NCI-H187 (cell line): ENCODE data around the gene VPS4A.
A peak's percentile ranks its signal among the peaks of the same experiment; 100 is the strongest.
"Not testable (repeated sequence)": the region's sequence is repeated elsewhere in the genome, so short reads cannot be mapped to it uniquely, and the experiment has no call there.

ENCODE experiments used
- DNase-seq, 2 experiments: peaks; one replicate each; lab custom pipeline; 2025; lab: John Stamatoyannopoulos, UW

Gene VPS4A

DNA sequence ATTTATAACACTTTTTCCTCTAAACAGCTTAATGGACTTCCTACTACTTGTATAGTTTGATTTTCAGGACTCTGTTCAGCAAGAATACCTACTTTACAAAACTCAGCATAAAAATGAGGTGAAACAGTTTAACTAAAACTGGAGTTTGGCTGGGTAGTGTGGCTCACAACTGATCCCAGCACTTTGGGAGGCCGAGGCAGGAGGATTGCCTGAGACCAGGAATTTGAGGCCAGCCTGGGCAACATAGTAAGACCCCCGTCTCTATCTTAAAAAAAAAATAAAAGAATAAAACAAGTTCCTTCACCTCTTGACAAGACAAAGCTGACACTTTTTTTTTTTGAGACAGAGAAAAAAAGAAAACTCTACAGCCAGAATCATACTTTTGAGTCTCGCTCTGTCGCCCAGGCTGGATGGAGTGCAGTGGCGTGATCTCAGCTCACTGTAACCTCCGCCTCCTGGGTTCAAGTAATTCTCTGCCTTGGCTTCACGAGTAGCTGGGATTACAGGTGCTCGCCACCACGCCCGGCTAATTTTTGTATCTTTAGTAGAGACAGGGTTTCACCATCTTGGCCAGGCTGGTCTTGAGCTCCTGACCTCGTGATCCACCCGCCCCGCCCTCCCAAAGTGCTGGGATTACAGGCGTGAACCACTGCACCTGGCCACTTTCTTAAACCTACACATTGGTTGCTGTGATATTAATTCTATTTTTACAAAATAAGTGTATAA lies 16.6 kb downstream of the VPS4A start:
- DNase-seq, result no peak

DNA sequence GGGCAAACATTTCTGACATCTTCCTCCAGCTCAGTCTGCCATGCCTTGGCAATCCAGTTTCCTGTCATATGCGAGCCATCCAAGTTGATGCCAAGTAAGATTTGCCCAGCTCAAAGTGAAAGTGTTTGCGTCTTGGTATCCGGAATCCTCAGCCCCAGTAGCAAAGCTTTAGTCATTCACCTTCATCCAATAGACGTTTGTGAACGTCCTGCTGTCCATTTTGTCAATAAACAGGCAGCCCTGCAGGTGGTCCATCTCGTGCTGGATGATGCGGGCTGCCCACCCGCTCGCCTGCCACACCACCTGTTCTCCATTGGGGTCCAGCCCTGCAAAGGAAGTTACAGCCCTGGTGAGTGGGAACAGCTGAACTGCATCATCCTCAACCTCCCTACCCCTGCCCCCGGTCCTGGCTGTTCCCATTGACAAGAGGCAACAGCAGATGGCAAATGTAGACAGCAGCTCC lies 17.7 kb downstream of the VPS4A start:
- DNase-seq, result no peak

DNA sequence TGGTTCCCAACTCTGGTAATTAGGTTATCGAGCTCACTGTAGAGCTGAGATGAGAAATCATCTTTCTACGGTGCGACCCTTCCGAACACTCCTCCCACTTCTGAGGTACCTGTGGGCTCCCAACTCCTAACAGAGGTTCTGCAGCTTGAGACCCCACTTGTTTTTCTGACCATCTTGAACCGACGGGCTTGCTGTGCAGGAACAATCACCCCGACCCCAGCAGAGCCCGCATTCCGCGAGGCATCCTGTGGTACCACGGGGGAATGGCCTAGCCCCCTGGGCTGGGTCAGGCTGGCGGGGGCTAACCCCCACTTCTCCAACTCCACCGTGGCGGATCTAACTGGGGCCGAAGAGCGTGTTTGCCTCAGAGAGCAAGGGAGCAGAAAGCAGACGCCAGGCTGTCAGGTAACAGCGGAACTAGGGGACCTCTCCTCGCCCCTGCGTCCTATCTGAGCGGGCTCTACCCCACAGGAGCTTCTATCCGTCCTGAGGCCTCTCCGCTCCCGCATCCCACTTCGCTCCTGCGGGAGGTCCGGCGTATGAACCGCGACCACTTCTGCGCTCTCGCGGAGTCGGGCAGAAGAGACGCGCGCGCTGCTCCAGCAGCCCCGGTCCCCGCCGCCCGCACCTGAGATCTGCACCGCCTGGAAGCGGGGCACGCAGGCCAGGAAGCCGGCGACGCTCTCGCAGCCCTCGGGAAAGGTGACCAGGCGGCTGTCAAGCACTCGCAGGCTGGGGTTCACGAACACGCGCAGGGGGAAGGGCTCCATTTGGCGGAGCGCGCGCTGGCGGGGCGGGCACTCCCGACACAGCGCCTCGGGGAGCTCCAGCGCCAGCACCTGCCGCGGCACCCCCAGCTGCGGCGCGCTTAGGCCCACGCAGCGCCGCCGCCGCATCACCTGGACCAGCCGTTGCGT lies 18.5 kb downstream of the VPS4A start:
- no peak for DNase-seq

DNA sequence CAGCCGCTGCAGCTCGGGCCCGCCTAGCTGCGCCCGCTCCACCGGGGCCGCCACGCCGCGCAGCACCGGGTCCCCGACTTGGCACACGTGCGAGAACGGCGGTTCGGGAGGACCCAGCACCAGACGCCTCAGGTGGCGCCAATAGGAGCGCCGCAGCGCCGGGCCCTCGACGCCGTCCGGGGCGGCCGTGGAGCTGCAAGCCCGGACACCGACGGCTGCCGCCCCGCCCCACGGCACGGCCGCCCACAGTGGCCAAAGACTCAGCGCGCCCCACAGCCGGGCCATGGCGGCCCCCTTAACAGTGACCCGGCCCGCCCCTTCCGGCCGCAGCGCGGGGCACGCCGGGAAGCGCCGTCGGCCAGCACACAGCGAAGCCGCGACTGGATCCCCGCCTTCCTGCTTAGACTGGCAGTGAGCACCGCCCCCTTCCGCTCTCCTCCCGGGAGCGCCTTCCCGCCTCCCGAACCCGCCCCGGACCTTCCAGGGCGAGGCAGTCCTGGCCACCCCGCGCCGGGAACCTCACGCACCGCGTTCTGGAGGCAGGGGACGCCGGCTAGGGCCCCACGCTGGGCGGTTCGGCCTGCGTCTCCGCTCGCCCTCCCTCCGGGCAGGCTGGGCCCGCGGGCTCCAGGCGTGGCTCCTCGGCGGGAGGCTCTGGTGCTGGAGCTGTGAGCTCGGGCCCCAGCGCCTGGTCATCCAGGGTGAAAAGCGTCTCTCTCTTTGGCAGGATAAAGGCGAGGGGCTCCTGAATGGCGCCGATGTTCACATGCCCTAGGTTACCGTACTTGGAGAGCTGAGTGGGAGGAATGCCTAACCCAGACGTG lies 19.3 kb downstream of the VPS4A start, which contains the start of gene PDF:
PDF (minus strand) TSS at position 303 of the 824 bp plus-strand sequence; CDS start at position 285, 18 bp downstream.
- peak; percentile 34 to 76 for DNase-seq

DNA sequence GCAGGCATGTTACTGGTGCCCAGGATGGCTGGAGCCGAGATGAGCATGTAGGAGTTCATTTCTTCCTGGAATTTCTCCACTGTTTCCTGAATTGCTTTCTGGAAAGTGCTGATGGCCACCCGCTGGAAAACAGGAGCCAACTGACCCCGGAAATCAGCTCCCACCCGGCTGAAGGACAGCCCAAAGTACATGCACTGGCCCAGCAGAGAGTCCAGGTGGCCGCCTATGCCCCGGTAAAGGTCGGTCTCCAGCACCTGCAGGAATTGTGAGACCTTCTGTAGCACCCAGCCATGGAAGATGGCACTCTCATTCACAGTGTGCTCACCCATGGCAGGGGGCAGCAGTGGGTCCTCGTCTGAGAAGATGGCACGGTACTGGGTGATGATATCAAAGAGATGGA lies 23.5 kb downstream of the VPS4A start:
- DNase-seq, result no peak

DNA sequence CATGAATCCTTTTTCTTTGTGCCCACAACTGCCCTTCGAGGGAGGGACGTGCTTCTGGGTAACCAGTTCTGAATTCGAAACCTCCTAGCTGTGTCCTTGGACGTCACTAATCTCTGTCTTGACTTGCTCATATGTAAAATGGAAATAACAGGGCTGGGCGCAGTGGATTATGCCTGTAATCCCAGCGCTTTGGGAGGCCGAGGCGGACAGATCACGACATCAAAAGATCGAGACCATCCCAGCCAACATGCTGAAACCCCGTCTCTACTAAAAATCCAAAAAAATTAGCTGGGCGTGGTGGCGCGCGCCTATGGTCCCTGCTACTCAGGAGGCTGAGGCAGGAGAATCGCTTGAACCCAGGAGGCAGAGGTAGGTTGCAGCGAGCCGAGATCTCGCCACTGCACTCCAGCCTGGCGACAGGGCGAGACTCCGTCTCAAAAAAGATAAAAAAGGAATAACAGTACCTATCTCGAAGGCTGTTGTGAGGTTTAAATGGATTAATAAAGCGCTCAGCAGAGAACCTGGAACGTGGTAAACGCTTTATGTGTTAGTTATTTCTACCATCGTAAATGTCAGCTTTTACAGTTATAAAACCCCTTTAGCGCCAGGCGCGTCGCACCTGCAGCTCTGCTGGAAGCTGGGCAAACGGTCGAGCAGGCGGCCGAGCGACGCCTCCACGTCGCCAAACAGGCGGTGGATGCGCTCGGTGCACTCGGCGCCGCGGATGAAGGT lies 27.6 kb downstream of the VPS4A start:
- no peak for DNase-seq

DNA sequence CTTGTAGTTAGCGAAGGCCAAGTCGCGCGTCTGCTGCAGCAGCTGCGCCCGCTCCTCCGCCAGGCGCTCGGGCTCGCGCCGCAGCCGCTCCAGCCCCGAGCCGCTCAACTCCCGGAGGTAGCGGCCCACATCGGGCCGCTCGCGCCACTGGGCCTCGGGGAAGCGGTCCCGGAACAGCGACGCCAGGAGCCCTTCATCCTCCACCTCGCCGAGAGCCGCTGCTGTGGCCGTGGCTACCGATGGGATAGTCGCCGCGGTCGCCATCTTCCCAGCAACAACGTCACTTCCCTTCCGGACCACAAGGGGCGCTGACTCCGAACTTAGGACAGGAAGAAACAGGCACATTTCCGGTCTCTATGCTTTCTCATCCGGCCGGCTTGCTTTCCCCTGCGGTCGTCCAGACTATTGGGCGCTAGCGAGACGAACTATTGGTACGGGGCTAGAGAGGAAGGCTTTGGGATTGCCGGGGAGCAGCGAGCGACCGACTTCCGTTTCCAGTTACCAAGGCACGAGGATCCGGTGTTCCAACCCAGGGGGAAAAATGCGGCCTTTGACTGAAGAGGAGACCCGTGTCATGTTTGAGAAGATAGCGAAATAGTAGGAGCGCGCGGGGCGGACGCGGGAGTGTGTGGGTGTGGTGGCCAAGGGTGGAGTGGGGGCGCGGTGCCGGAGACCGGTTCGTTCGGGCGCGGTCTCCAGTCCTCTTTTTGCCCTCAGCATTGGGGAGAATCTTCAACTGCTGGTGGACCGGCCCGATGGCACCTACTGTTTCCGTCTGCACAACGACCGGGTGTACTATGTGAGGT lies 28.3 kb downstream of the VPS4A start, which contains the start of the genes COG8 and NIP7:
COG8 (minus strand) TSS at position 276 of the 806 bp plus-strand sequence; CDS start at position 264, 12 bp downstream.
NIP7 (plus strand) TSS at position 484 of the 806 bp plus-strand sequence; CDS start at position 542, 58 bp downstream.
- peak; percentile 62 to 88 for DNase-seq

DNA sequence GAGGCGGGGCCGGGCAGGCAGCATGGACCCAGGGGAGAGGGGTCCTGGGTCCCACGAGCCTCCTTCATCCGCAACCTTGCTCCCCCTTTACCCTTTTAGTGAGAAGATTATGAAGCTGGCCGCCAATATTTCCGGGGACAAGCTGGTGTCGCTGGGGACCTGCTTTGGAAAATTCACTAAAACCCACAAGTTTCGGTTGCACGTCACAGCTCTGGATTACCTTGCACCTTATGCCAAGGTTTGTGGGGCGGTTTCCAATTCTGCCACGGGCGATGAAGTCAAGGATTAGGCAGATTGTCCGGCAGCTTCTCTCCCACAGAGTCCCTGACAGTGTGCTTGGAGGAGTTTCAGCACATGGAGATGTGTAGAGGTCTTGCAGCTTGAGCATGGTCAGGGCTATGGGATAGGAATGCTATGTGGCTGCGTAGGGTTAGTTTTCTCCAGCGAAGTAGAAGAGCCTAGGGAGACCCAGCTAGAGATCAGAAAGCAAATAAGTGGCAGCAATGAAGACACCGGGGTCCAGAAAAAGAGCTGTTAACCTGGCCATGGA lies 29.0 kb downstream of the VPS4A start:
- DNase-seq, result no peak

DNA sequence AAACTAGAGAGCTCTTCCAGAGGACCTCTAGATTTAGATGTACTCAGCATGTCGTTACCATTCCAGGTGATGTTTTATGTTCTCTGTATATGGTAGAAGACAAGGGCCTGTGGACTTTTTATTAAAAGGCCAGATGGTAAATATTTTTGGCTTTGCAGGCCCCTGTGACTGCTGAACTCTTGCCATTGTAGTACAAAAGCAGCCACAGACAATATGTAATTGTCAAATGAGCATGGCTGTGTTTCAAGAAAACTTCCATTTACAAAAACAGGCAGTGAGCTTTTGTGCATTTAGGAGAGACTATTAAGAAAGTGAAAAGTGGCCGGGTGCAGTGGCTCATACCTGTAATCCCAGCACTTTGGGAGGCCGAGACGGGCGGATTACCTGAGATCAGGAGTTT lies 33.0 kb downstream of the VPS4A start:
- DNase-seq, result no peak

DNA sequence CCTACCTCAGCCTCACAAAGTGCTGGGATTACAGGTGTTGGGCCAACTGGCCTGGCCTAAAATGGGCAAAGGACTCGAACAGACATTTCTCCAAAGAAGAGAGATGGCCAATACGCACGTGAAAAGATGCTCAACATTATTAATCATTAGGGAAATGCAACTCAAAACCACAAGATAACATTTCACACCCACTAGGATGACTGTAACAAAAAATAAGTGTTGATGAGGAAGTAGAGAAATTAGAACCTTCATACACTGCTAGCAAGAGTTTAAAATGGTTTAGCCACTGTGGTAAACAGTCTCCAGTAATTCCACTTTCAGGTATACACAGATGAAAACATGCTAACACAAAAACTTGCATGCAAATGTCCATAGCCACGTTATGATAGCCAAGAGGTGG lies 34.8 kb downstream of the VPS4A start:
- no peak for DNase-seq

DNA sequence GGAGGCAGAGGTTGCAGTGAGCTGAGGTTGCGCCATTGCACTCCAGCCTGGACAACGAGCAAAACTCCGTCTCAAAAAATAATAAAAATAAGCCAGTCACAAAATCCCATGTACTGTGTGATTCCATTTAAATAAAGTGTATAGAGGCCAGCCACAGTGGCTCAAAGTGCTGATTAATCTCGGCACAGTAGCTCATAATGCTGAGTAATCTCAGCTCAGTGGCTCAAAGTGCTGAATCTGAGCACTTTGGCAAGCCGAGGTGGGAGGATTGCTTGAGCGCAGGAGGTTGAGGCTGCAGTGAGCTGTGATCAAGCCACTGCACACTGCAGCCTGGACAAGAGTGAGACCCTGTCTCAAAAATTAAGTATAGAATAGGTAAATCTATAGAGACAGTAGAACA lies 35.5 kb downstream of the VPS4A start:
- no peak for DNase-seq

DNA sequence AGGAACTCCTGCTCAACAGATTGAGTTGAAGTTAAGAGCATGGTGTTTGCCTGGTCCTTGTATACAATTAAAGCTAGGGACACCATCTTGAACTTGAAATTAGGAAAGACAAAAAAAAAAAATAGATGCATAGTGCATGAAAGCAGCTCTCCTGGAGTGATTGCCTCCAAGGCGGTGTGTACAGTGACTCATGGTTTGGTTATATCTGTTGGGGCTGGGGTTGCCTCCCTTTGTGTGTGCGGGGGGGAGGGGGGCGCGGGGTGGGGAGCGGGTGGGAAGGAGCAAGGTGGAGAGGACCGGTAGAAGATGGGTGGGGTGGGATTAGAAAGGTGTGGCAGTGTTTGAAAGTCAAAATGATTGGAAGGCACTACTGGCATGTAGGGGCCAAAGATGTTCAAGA lies 37.1 kb downstream of the VPS4A start:
- no peak for DNase-seq

DNA sequence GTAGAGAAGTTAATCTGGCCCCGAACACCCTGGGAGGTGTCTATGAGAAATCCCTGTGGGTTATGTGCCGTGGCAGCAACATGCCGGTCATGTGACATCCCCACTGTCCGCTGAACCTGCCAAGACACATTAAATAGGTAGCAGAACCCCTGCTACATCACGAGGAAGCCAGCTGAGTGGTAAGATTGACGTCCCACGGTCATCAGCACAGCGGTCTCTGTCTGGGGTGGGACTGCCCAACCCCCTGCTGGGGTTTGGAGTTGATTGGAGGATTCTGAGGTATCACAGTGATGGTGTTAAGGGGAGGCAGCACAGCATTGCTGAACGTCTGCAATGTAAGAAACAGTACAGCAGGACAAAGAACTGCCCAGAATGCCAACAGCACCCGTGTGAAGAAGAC lies 38.4 kb downstream of the VPS4A start:
- DNase-seq, result no peak

DNA sequence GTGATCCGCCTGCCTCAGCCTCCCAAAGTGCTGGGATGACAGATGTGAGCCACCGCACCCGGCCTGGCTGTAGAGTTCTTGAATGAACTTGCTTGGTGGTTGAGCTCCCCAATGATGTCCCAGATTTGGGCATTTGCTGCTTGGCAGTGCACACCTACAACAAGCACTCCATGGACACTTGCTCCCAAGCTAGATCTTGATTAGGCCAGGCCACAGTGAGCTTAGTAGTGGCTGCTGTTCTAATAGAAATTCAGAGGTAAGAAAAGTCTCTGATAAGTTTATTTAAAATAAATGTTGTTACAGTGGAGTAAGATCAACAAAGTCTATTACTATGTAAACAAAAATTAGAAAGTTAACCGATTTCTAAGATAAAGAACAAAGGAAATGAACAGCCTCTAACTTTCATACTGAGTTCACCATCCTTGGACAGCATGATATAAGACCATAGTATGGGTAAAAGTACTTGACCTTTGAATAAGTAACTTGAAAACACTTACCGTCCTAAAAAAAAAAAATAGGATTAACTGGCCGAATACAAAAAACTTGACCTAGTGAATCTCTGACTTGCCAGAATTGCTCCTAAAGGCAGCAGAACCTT lies 39.5 kb downstream of the VPS4A start:
- DNase-seq, result no peak

DNA sequence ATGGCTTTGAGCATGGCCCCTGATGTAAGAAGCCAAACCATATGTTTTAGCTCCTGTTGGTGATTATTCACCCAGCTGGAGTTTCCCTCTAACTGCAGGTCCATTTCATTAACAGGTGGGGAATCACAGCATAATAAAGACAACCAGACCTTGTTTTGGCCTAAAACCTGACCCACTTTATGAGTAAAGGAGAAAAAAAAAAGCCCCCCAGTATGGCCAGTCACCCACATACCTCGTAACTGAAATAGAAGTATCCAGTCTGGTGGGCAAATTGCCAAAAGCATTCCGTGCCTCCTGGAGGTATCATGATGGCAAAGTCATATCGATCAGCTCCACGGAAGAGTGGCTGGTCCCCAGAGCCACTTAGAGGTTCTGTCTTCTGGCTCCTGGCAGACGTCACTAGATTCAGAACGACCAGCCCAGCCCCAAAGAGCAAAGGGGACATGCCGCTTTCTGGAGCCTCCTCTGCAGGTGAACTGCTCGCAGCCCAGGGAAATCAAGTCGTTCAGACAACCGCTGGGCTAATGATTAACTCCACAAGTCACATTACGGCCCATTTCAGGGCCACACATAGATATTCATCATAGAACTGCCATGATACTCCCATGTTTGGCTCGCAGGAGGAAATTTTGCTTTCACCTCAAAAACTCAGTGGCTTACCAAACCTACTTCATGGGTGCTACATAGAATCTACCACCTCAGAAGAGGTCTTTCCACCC lies 40.3 kb downstream of the VPS4A start, which contains the start of gene TMED6:
TMED6 (minus strand) TSS at position 478 of the 719 bp plus-strand sequence; CDS start at position 445, 33 bp downstream.
- no peak for DNase-seq

DNA sequence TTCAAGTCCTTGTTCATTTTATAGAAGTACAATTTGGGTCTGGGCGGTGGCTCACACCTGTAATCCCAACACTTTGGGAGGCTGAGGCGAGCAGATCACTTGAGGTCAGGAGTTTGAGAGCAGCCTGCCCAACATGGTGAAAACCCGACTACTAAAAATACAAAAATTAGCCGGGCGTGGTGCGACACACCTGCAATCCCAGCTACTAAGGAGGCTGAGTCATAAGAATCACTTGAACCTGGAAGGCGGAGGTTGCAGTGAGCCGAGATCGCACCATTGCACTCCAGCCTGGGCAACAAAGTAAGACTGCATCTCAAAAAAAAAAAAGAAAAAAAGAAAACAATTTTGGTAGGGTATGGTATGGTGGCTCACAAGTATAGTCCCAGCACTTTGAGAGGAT lies 48.9 kb downstream of the VPS4A start:
- DNase-seq, result not testable (repeated sequence)

DNA sequence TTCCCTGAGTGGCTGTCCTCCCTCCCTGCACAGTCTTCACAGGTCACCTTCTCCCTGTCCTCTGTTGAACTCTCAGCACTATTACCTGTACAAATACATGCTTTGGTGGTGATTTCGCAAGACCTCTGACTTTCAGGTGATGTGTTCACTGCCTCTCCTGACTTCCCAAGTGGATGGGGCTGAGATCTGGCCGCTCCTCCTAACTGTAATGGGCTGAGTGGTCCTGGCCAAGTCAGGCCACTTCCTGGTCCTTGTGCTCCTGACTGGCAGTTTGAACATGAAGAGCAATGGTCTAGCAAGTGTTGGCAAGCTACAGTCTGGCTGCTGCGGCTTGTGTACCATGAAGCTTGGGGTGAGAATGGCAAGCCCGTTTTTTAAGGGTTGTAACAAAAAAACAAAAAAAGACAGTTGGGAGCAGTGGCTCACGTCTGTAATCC lies 52.1 kb downstream of the VPS4A start:
- DNase-seq, result no peak

DNA sequence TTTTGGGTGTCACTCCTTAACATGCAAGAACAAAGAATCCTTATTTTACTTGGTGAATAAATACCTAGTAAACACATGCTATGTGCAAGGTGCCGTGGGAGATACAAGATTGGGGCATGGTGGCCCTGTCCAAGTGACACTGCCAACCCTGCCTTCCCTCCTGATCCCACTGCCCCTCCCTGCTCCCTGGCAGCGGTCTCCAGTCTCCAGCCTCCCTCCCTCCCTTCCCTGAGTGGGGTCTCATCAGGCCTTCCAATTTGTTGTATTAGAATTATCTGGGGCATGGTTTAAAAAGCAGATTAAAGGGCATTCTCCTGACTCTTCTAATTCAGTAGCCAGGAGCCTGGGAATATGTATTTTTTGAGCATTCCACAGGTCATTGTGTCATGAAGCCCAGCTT lies 52.9 kb downstream of the VPS4A start:
- no peak for DNase-seq

DNA sequence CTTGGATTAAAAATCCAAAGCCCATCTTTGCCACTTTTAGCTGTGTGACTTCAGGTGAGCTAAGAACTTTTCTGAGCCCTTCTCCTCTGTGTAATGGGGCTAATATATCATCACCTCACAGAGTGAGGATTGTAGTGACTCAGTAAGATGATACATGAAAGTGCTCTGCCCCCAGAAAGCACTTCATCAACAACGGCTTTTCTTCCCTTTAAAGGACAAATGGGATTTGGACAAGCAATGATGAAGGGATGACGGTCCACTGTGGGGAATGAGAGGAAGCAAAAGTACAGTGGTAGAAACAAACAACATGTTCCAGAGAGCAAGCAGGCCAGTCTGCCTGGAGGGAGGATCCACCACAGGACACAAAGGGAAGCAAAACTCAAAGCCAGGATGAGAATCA lies 54.8 kb downstream of the VPS4A start:
- no peak for DNase-seq
